Lung (tissue), 12 donors: Measurements from ENCODE around the gene SSTR1. TPM values are rescaled to one million over a fixed set of nuclear protein-coding genes. Genes with fewer than 3 reads are reported as not detected.

Experiments used
- ATAC-seq: fragments of 200-7000 bp; cut with Tn5 transposase; one replicate; pipeline ENCODE4 v1.9.1; 2020; ENCODE audit warnings: moderate number of reproducible peaks; ENCODE audit not compliant: insufficient read depth, low FRiP score
- DNase-seq, 3 donors: peaks; one replicate each; pipeline ENCODE4 v3.0.0-alpha.2; 2013 to 2017
- H3K27ac ChIP-seq, 2 donors: one replicate each; pipeline ENCODE4 v1.5.1; 2013; ENCODE audit warnings: mild to moderate bottlenecking in 2 of 2, moderate library complexity in 2 of 2, control low read depth in 1 of 2, inconsistent platforms in 1 of 2, low read depth in 1 of 2, low read length in 1 of 2
- H3K27me3 ChIP-seq, 3 donors: one replicate each; pipeline ENCODE4 v1.5.1; 2013; ENCODE audit warnings: low read length in 2 of 3; ENCODE audit not compliant: control insufficient read depth in 3 of 3, insufficient read depth in 3 of 3
- H3K36me3 ChIP-seq, 4 donors: one replicate each; pipeline ENCODE4 v1.5.1; 2013; ENCODE audit warnings: low read length in 4 of 4, mild to moderate bottlenecking in 1 of 4, moderate library complexity in 1 of 4; ENCODE audit not compliant: control insufficient read depth in 4 of 4, insufficient read depth in 4 of 4
- H3K4me1 ChIP-seq, 5 donors: one replicate each; pipeline ENCODE4 v1.5.1; 2013; ENCODE audit warnings: low read length in 5 of 5, mild to moderate bottlenecking in 2 of 5, moderate library complexity in 1 of 5; ENCODE audit not compliant: control insufficient read depth in 5 of 5, insufficient read depth in 5 of 5
- H3K4me3 ChIP-seq: one replicate; pipeline ENCODE4 v1.5.1; 2013; ENCODE audit warnings: mild to moderate bottlenecking, control low read depth, moderate library complexity
- H3K9ac ChIP-seq, 2 donors: one replicate each; pipeline ENCODE4 v1.5.1; 2013; ENCODE audit warnings: low read length in 2 of 2, control low read depth in 1 of 2; ENCODE audit not compliant: insufficient read depth in 1 of 2
- H3K9me3 ChIP-seq, 4 donors: one replicate each; pipeline ENCODE4 v1.5.1; 2013; ENCODE audit warnings: low read length in 3 of 4, mild to moderate bottlenecking in 1 of 4, moderate library complexity in 1 of 4; ENCODE audit not compliant: control insufficient read depth in 4 of 4, insufficient read depth in 3 of 4
- CTCF ChIP-seq: IDR thresholded peaks from 2 replicates; pipeline ENCODE4 v1.5.1; 2012; ENCODE audit warnings: mild to moderate bottlenecking; ENCODE audit errors: control extremely low read depth, extremely low read depth
- WGBS, 2 donors: extraction: QIAGEN DNeasy Blood & Tissue Kit; methylation state at CpG; one replicate each; pipeline ENCODE4 v1.1.7; 2013; 5-methylcytosine and 5-hydroxymethylcytosine counted together
- polyA plus RNA-seq, 2 donors: library from polyadenylated mRNA; stranded (reverse); fragments of 200-250 nt; gene quantifications; one replicate each; pipeline ENCODE4 v1.2.1, GENCODE V29; 2013
- total RNA-seq, 2 donors: library from RNA; depleted of rRNA in 1 of 2; stranded (reverse); fragments of >200 nt in 1 of 2; gene quantifications; one replicate each; pipeline ENCODE4 v1.2.1, GENCODE V29; 2014 to 2021
- donor health status: control.
- donor health status: control.
- donor health status: Bipolar disorder and iron deficiency.
- donor health status: healthy.
- donor health status: DM: yes; HTN: yes; CAD: no.

SSTR1 gene
- total and polyA plus RNA-seq, 4 donors, result 1.6 to 7.9 (median 3.2) TPM

GRCh38 chr14:38209572-38210557 lies 2.2 kb downstream of the SSTR1 start:
- Histone ChIP-seq H3K9me3 (peaks cover 0 to 8% (median 2%) of the 10 kb centered on the region in 4 donors), H3K4me1 (peaks cover 0 to 39% (median 14%) of the 10 kb centered on the region in 5 donors), H3K27me3 (peaks cover 4 to 56% (median 52%) of the 10 kb centered on the region in 3 donors), H3K36me3 (no peaks in the 10 kb centered on the region), H3K4me3 (peak overlapping the region; percentile 46), H3K27ac (peak overlapping the region in 1 of 2 donors; percentile 63), H3K9ac (no peak overlapping the region)
- DNase-seq, result peak in 2 of 3 donors; percentile 15 to 34
- 6 to 9% methylated on average over 69 of the region's 69 CpGs for WGBS, 2 donors
- no peak for ATAC-seq
- no peak for TF ChIP-seq CTCF

- ATAC-seq, result no peak
- 2 to 3% methylated on average over 29 of the region's 29 CpGs for WGBS, 2 donors
- peaks cover 4 to 56% (median 52%) of the 10 kb centered on the region in 3 donors for H3K27me3 ChIP-seq
- H3K4me3 ChIP-seq, result peak overlapping the region; percentile 46
- no peaks in the 10 kb centered on the region for H3K36me3 ChIP-seq
- DNase-seq, result peak; percentile 58 to 63 (median 62)
- peak overlapping the region in 1 of 2 donors; percentile 12 for H3K27ac ChIP-seq
- H3K9me3 ChIP-seq, result peaks cover 0 to 8% (median 2%) of the 10 kb centered on the region in 4 donors
- H3K9ac ChIP-seq, result no peak overlapping the region
- no peak for TF ChIP-seq CTCF
- peaks cover 0 to 39% (median 14%) of the 10 kb centered on the region in 5 donors for H3K4me1 ChIP-seq
These were observed 3.0 kb downstream of the SSTR1 start for GRCh38 chr14:38210587-38211216.

GRCh38 chr14:38211255-38211735 lies 3.6 kb downstream of the SSTR1 start:
- H3K9ac ChIP-seq, result no peak overlapping the region
- peaks cover 0 to 39% (median 14%) of the 10 kb centered on the region in 5 donors for H3K4me1 ChIP-seq
- no peak for TF ChIP-seq CTCF
- H3K4me3 ChIP-seq, result peak overlapping the region; percentile 45
- peak overlapping the region in 1 of 2 donors; percentile 23 for H3K27ac ChIP-seq
- peaks cover 4 to 56% (median 52%) of the 10 kb centered on the region in 3 donors for H3K27me3 ChIP-seq
- WGBS, 2 donors, result 5 to 6% methylated on average over 34 of the region's 34 CpGs
- peak in 1 of 3 donors; percentile 14 for DNase-seq
- peaks cover 0 to 6% (median 0%) of the 10 kb centered on the region in 4 donors for H3K9me3 ChIP-seq
- no peaks in the 10 kb centered on the region for H3K36me3 ChIP-seq
- no peak for ATAC-seq
